ENCODE results near the gene CPAMD8.

- no peak for TF ChIP-seq GATA2 (IDR thresholded peaks at IDR 0.05; ENCODE audit: low read depth, low read length)
- TF ChIP-seq GATA3 (IDR thresholded peaks at IDR 0.05; ENCODE audit: low read depth, low read length), result no peak
Measured at GRCh38 chr19:16955161-16955560, 71.4 kb downstream of the CPAMD8 start.
